Kidney (tissue), 14 donors: ENCODE measurements around the gene EIF5A. TPM values are rescaled to one million over a fixed set of nuclear protein-coding genes. Genes with fewer than 3 reads are reported as not detected.
A peak's percentile ranks its signal among the peaks of the same experiment; 100 is the strongest.

Experiments
- DNase-seq, 5 donors: peaks; one replicate each; pipeline ENCODE4 v3.0.0-alpha.2; 2013 to 2020
- FAIRE-seq: peaks from 2 replicates; lab custom pipeline; 2012; peaks lifted over from hg19 to GRCh38; lab: Jason Lieb, UNC
- H3K27ac ChIP-seq, 2 donors: one replicate each; pipeline ENCODE4 v1.7.0; 2013; ENCODE audit warnings: low read depth in 2 of 2, low read length in 2 of 2, inconsistent platforms in 1 of 2
- H3K27me3 ChIP-seq: one replicate; pipeline ENCODE4 v1.7.1; 2013; ENCODE audit warnings: low read length, inconsistent platforms; ENCODE audit not compliant: control insufficient read depth, insufficient read depth
- H3K36me3 ChIP-seq, 3 donors: one replicate each; pipeline versions ENCODE4 v1.7.0 to v1.7.1; 2013; ENCODE audit warnings: low read length in 3 of 3, control low read depth in 1 of 3, inconsistent platforms in 1 of 3; ENCODE audit not compliant: insufficient read depth in 3 of 3, control insufficient read depth in 2 of 3
- H3K4me1 ChIP-seq, 3 donors: one replicate each; pipeline versions ENCODE4 v1.7.0 to v1.7.1; 2013; ENCODE audit warnings: low read length in 3 of 3, inconsistent platforms in 1 of 3, low read depth in 1 of 3; ENCODE audit not compliant: control insufficient read depth in 2 of 3, insufficient read depth in 2 of 3
- H3K4me3 ChIP-seq, 3 donors: one replicate each; pipeline versions ENCODE4 v1.7.0 to v1.8.1; 2013; ENCODE audit warnings: low read length in 3 of 3, control low read depth in 1 of 3, inconsistent platforms in 1 of 3
- H3K9ac ChIP-seq, 3 donors: one replicate each; pipeline versions ENCODE4 v1.7.0 to v1.7.1; 2013; ENCODE audit warnings: low read length in 3 of 3, control low read depth in 1 of 3, inconsistent platforms in 1 of 3
- H3K9me3 ChIP-seq, 3 donors: one replicate each; pipeline versions ENCODE4 v1.7.0 to v1.7.1; 2013; ENCODE audit warnings: low read length in 3 of 3, control low read depth in 1 of 3, inconsistent platforms in 1 of 3; ENCODE audit not compliant: control insufficient read depth in 2 of 3, insufficient read depth in 1 of 3
- CTCF ChIP-seq: IDR thresholded peaks from 3 replicates; pipeline ENCODE4 v1.5.1; 2012; ENCODE audit warnings: mild to moderate bottlenecking, moderate library complexity, borderline replicate concordance; ENCODE audit not compliant: insufficient read depth; ENCODE audit errors: extremely low read depth
- intact Hi-C: fragments of 100-400 bp; cut with DNase I; formaldehyde crosslinking; loops from one replicate; pipeline ENCODE4 v1.11.1; 2022
- polyA plus RNA-seq: library from polyadenylated mRNA; stranded (reverse); fragments of 350-450 nt; fragmentation: Illumina TruSeq; extraction: RNeasy Lipid Tissue Mini Kit (QIAGEN cat#74804); gene quantifications from one replicate; pipeline ENCODE4 v1.2.3, GENCODE V29; 2014; ENCODE audit warnings: low read depth, low replicate concordance; ENCODE audit not compliant: insufficient read depth
- total RNA-seq: library from RNA; stranded (reverse); fragmentation: NEBNext Ultra II Directional; extraction: Animal tissue kit (Norgen Biotek cat#: 25700); gene quantifications from one replicate; pipeline ENCODE4 v1.2.1, GENCODE V29; 2021
- donor health status: control.
- donor health status: control.
- donor health status: control.
- donor health status: control.
- donor health status: control.
- donor health status: DM: yes; HTN: yes; CAD: no.
- donor health status: Normal renal cell carcinoma (clear cell type).

EIF5A gene
- total and polyA plus RNA-seq, 2 donors from 2014 or later = 306 to 434 TPM

- Histone ChIP-seq H3K27ac (peak overlapping the region; percentile 96 to 98), H3K9ac (peak overlapping the region; percentile 57 to 94 (median 92)), H3K36me3 (peaks cover 13 to 39% (median 36%) of the 10 kb centered on the region in 3 donors), H3K4me1 (peaks cover 0 to 21% (median 5%) of the 10 kb centered on the region in 3 donors), H3K9me3 (no peaks in the 10 kb centered on the region), H3K27me3 (no peaks in the 10 kb centered on the region), H3K4me3 (peak overlapping the region; percentile 80 to 95 (median 91))
- DNase-seq = peak; percentile 75 to 88 (median 83)
- no peak for TF ChIP-seq CTCF
- FAIRE-seq = no peak
- intact Hi-C loops = no loop called here
Observed at GRCh38 chr17:7308625-7309433, 1.4 kb downstream of the EIF5A start.

DNA sequence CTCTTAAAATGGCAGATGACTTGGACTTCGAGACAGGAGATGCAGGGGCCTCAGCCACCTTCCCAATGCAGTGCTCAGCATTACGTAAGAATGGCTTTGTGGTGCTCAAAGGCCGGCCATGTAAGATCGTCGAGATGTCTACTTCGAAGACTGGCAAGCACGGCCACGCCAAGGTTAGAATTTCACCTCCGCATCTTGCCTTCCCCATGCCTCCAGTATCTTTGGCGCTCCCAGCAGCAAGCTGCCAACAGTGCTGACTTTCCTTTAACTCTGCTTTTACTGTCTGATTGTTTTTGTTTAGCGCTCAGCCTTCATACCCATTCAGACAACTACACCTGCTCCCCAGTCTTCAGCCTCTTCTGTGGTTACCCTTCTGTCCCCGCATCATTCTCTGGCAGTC, 2.2 kb downstream of the EIF5A start:
- intact Hi-C loops = no loop called here
- Histone ChIP-seq H3K9me3 (no peaks in the 10 kb centered on the region), H3K4me3 (peak overlapping the region in 1 of 3 donors; percentile 91), H3K36me3 (peaks cover 14 to 40% (median 39%) of the 10 kb centered on the region in 3 donors), H3K4me1 (peaks cover 0 to 29% (median 12%) of the 10 kb centered on the region in 3 donors), H3K9ac (no peak overlapping the region), H3K27me3 (no peaks in the 10 kb centered on the region), H3K27ac (no peak overlapping the region)
- FAIRE-seq (no peak), DNase-seq (no peak)
- no peak for TF ChIP-seq CTCF

GRCh38 chr17:7311110-7311705, 3.8 kb downstream of the EIF5A start:
- H3K9me3 ChIP-seq = no peaks in the 10 kb centered on the region
- no peaks in the 10 kb centered on the region for H3K27me3 ChIP-seq
- TF ChIP-seq CTCF = no peak
- peaks cover 14 to 42% (median 39%) of the 10 kb centered on the region in 3 donors for H3K36me3 ChIP-seq
- peaks cover 0 to 37% (median 12%) of the 10 kb centered on the region in 3 donors for H3K4me1 ChIP-seq
- intact Hi-C loops = no loop called here
- DNase-seq (no peak), FAIRE-seq (no peak)
- no peak overlapping the region for H3K9ac ChIP-seq
- H3K27ac ChIP-seq = no peak overlapping the region
- no peak overlapping the region for H3K4me3 ChIP-seq
